PC-9 (cell line): Measurements from ENCODE around the gene BUB1B. TPM values are rescaled to one million over a fixed set of nuclear protein-coding genes. Genes with fewer than 3 reads are reported as not detected.
A peak's percentile ranks its signal among the peaks of the same experiment; 100 is the strongest.

Experiments used
- BruUV-seq: library from RNA; stranded (reverse); fragments of 400-500 nt; replicated peaks from 2 replicates; lab custom pipeline; 2021; lab: Mats Ljungman, UMichigan
- CTCF ChIA-PET: fragments of 300-600 bp; sonication (Branson Sonifier 250); formaldehyde crosslinking; loops from one replicate; lab custom pipeline; 2022; ENCODE audit warnings: antibody characterized with exemption; lab: Charles Lee
- POLR2A ChIA-PET: fragments of 300-600 bp; sonication (Branson Sonifier 250); formaldehyde crosslinking; loops from one replicate; lab custom pipeline; 2022; ENCODE audit warnings: antibody characterized with exemption; ENCODE audit not compliant: unreplicated experiment; lab: Charles Lee
- DNase-seq, 2 experiments: peaks; one replicate each; pipeline versions ENCODE4 v3.0.0 to v3.0.0-alpha.2; 2015 to 2022; ENCODE audit warnings: mixed read lengths in 1 of 2
- H2AFZ ChIP-seq: fragments of 200-600 bp; sonication (generic); 2 replicates; pipeline ENCODE4 v1.8.1; 2017; ENCODE audit warnings: antibody characterized with exemption
- H3F3A ChIP-seq: fragments of 200-600 bp; sonication (generic); 2 replicates; pipeline ENCODE4 v1.8.1; 2017; ENCODE audit warnings: antibody characterized with exemption, mild to moderate bottlenecking, low read depth; ENCODE audit not compliant: insufficient read depth
- H3K27ac ChIP-seq: fragments of 200-600 bp; sonication (generic); 2 replicates; pipeline ENCODE4 v1.6.1; 2016; ENCODE audit warnings: mixed run types
- H3K27me3 ChIP-seq: fragments of 200-600 bp; sonication (generic); 2 replicates; pipeline ENCODE4 v1.6.1; 2016; ENCODE audit warnings: low read depth, mixed run types; ENCODE audit not compliant: insufficient read depth
- H3K36me3 ChIP-seq: fragments of 200-600 bp; sonication (generic); 2 replicates; pipeline ENCODE4 v1.6.1; 2016; ENCODE audit warnings: low read depth, mixed run types
- H3K4me1 ChIP-seq: fragments of 200-600 bp; sonication (generic); replicated peaks from 2 replicates; pipeline ENCODE4 v1.6.1; 2016; ENCODE audit warnings: mixed run types; ENCODE audit not compliant: insufficient read depth
- H3K4me2 ChIP-seq: fragments of 200-600 bp; sonication (generic); 2 replicates; pipeline ENCODE4 v1.6.1; 2017; ENCODE audit warnings: mixed run types
- H3K4me3 ChIP-seq: fragments of 200-600 bp; sonication (generic); 2 replicates; pipeline ENCODE4 v1.6.1; 2016; ENCODE audit warnings: mixed run types
- H3K79me2 ChIP-seq: fragments of 200-600 bp; sonication (generic); 2 replicates; pipeline ENCODE4 v1.6.1; 2017; ENCODE audit warnings: low read depth, mixed run types
- H3K9me2 ChIP-seq: fragments of 200-600 bp; sonication (generic); 2 replicates; pipeline ENCODE4 v1.8.1; 2017; ENCODE audit warnings: mild to moderate bottlenecking; ENCODE audit not compliant: insufficient read depth
- H3K9me3 ChIP-seq: fragments of 200-600 bp; sonication (generic); 2 replicates; pipeline ENCODE4 v1.8.1; 2016; ENCODE audit warnings: low read depth; ENCODE audit not compliant: insufficient read depth
- H4K20me1 ChIP-seq: fragments of 200-600 bp; sonication (generic); 2 replicates; pipeline ENCODE4 v1.8.1; 2017; ENCODE audit not compliant: insufficient read depth
- CTCF ChIP-seq: fragments of 200-600 bp; sonication (generic); conservative IDR thresholded peaks from 2 replicates; pipeline ENCODE4 v1.6.1; 2017; ENCODE audit warnings: mixed run types, antibody characterized with exemption, mild to moderate bottlenecking, moderate library complexity
- EZH2 ChIP-seq: fragments of 200-600 bp; sonication (generic); IDR thresholded peaks from 2 replicates; pipeline ENCODE4 v1.8.0; 2017; ENCODE audit warnings: antibody characterized with exemption, low read depth
- intact Hi-C: fragments of 100-400 bp; cut with micrococcal nuclease; formaldehyde crosslinking; loops from one replicate; pipeline ENCODE4 v1.10.0; 2022; ENCODE audit not compliant: unreplicated experiment
- total RNA-seq: library from RNA; stranded (reverse); gene quantifications from 2 replicates; pipeline ENCODE4 v1.2.3, GENCODE V29; 2021

The BUB1B gene
- total RNA-seq, 1 experiment from 2014 or later = 75.3 TPM

GRCh38 chr15:40253167-40253790 is 92.4 kb downstream of the BUB1B start:
- H3K4me3 ChIP-seq = peak overlapping the region; percentile 68
- no peaks in the 10 kb centered on the region for H3K9me2 ChIP-seq
- no peaks in the 10 kb centered on the region for H3K27me3 ChIP-seq
- intact Hi-C loops = loop anchor here (10.0 kb wide), 1 partner anchor 148 kb away; the partner anchor contains the start of gene BMF
- H3K27ac ChIP-seq = no peak overlapping the region
- peak overlapping the region; percentile 79 for H2AFZ ChIP-seq
- BruUV-seq = no TSS peak
- peaks cover 33% of the 10 kb centered on the region for H3K4me1 ChIP-seq
- H3K79me2 ChIP-seq = no peaks in the 10 kb centered on the region
- DNase-seq = no peak
- H3F3A ChIP-seq = peaks cover 28% of the 10 kb centered on the region
- ChIA-PET CTCF (no interaction called here), POLR2A (no interaction called here)
- H3K36me3 ChIP-seq = no peaks in the 10 kb centered on the region
- no peaks in the 10 kb centered on the region for H3K9me3 ChIP-seq
- H4K20me1 ChIP-seq = no peaks in the 10 kb centered on the region
- TF ChIP-seq CTCF (no peak), EZH2 (no peak)
- H3K4me2 ChIP-seq = peak overlapping the region; percentile 78

- Histone ChIP-seq H3K36me3 (no peaks in the 10 kb centered on the region), H3K4me1 (peaks cover 37% of the 10 kb centered on the region), H3K27ac (no peak overlapping the region), H3K4me3 (no peak overlapping the region), H2AFZ (no peak overlapping the region), H3K79me2 (no peaks in the 10 kb centered on the region), H3K27me3 (no peaks in the 10 kb centered on the region), H3F3A (peaks cover 28% of the 10 kb centered on the region; the same call in 1 of the 2 replicates), H4K20me1 (no peaks in the 10 kb centered on the region), H3K9me2 (no peaks in the 10 kb centered on the region), H3K9me3 (no peaks in the 10 kb centered on the region), H3K4me2 (no peak overlapping the region)
- intact Hi-C loops = loop anchor here (10.0 kb wide), 1 partner anchor 150 kb away; the partner anchor contains the start of gene BMF
- no peak for DNase-seq
- CTCF ChIA-PET = interaction anchor here (0.7 kb wide), 1 partner anchor 209 kb away, joined by 3 read pairs; no protein-coding TSS in a partner anchor
- no peak for TF ChIP-seq CTCF
- TF ChIP-seq EZH2 = no peak
- POLR2A ChIA-PET = no interaction called here
- no TSS peak for BruUV-seq
These were observed 93.6 kb downstream of the BUB1B start for GRCh38 chr15:40254452-40254851.

- Histone ChIP-seq H3K4me1 (peaks cover 31% of the 10 kb centered on the region), H3K79me2 (no peaks in the 10 kb centered on the region), H3K9me2 (no peaks in the 10 kb centered on the region), H3K9me3 (no peaks in the 10 kb centered on the region), H3K27me3 (no peaks in the 10 kb centered on the region), H4K20me1 (no peaks in the 10 kb centered on the region), H3K4me3 (no peak overlapping the region), H2AFZ (no peak overlapping the region), H3F3A (peaks cover 25% of the 10 kb centered on the region; the same call in 1 of the 2 replicates), H3K4me2 (no peak overlapping the region), H3K27ac (no peak overlapping the region), H3K36me3 (no peaks in the 10 kb centered on the region)
- intact Hi-C loops = loop anchor here (10.0 kb wide), 1 partner anchor 150 kb away; the partner anchor contains the start of gene BMF
- no peak for DNase-seq
- CTCF ChIA-PET = interaction anchor here (0.7 kb wide), 1 partner anchor 209 kb away, joined by 3 read pairs; no protein-coding TSS in a partner anchor
- BruUV-seq = no TSS peak
- POLR2A ChIA-PET = no interaction called here
- TF ChIP-seq CTCF (no peak), EZH2 (no peak)
These were observed 94.2 kb downstream of the BUB1B start for GRCh38 chr15:40255033-40255432.
